PC-9 (cell line): Measurements from ENCODE around the gene NTM.

ENCODE experiments used
- EZH2 ChIP-seq: fragments of 200-600 bp; sonication (generic); IDR thresholded peaks from 2 replicates; pipeline ENCODE4 v1.8.0; 2017; ENCODE audit warnings: antibody characterized with exemption, low read depth
- TF ChIP-seq, protein P1 (sequence below): fragments of 200-600 bp; sonication (generic); conservative IDR thresholded peaks from 2 replicates; pipeline ENCODE4 v1.6.1; 2017; ENCODE audit warnings: mixed run types, antibody characterized with exemption, mild to moderate bottlenecking, moderate library complexity

DNA sequence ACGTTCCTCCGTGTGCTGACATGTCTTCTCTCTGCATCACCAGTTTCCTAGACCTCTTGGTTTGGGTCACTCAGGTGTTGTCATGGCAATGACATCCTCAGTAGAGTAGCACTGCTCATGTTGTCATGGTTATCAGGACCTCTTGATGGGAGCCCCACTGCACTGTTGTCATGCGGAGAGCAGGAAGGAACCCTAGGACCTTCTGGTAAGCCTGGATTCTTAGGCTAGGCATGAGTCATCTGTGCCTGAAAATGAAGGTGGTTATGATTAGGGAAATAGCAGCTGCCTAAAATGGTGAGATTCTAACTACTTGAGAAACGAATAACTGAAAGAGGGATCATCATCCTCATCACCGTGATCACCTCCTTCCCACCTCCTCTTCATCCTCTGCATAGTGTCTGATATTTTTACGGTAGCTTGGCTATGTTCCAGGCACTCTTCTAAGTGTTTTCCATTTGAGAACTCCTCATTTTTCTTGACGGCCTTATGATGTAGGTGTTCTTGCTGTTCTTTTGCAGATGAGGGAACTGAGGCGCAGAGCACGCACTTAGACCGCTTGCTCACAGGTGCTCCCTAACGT lies 858.4 kb downstream of the NTM start:
- TF ChIP-seq, protein P1, sequence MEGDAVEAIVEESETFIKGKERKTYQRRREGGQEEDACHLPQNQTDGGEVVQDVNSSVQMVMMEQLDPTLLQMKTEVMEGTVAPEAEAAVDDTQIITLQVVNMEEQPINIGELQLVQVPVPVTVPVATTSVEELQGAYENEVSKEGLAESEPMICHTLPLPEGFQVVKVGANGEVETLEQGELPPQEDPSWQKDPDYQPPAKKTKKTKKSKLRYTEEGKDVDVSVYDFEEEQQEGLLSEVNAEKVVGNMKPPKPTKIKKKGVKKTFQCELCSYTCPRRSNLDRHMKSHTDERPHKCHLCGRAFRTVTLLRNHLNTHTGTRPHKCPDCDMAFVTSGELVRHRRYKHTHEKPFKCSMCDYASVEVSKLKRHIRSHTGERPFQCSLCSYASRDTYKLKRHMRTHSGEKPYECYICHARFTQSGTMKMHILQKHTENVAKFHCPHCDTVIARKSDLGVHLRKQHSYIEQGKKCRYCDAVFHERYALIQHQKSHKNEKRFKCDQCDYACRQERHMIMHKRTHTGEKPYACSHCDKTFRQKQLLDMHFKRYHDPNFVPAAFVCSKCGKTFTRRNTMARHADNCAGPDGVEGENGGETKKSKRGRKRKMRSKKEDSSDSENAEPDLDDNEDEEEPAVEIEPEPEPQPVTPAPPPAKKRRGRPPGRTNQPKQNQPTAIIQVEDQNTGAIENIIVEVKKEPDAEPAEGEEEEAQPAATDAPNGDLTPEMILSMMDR = no peak
- TF ChIP-seq EZH2 = no peak
